ENCODE measurements around the gene NEURL4.
A peak's percentile ranks its signal among the peaks of the same experiment; 100 is the strongest.

Gene NEURL4

DNA sequence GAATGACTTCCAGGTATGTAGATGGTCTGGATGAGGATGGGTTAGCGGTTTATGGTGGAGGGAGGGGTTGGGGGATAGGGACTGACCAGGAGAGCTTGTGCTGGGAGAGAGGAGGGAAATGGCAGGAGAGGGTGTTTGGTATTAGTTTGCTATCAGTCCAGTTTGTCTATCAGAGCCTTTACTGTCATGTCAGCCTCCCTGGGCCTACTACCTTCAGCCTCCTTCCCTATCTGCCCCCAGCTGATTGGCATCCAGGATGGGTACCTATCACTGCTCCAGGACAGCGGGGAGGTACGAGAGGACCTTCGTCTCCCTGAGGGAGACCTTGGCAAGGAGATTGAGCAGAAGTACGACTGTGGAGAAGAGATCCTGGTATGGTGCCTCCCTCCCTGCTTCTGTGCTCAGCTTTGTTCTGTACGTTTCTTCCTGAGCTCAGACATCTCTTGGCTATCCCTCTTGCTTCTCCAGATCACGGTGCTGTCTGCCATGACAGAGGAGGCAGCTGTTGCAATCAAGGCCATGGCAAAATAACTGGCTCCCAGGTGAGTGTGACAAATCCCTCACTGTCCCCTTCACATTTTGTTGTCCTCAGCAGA lies 17.9 kb downstream of the NEURL4 start:
- Mint-ChIP-seq H3K36me3 (ENCODE audit: low read depth) (peaks cover 45% of the 10 kb centered on the region), H3K9me3 (no peaks in the 10 kb centered on the region), H3K27me3 (ENCODE audit: low read depth, poor library complexity) (no peaks in the 10 kb centered on the region), H3K4me1 (peaks cover 59% of the 10 kb centered on the region), H3K27ac (peak overlapping the region; percentile 92), H3K4me3 (peak overlapping the region; percentile 94)
- no peak for DNase-seq
- TF ChIP-seq, protein P1, sequence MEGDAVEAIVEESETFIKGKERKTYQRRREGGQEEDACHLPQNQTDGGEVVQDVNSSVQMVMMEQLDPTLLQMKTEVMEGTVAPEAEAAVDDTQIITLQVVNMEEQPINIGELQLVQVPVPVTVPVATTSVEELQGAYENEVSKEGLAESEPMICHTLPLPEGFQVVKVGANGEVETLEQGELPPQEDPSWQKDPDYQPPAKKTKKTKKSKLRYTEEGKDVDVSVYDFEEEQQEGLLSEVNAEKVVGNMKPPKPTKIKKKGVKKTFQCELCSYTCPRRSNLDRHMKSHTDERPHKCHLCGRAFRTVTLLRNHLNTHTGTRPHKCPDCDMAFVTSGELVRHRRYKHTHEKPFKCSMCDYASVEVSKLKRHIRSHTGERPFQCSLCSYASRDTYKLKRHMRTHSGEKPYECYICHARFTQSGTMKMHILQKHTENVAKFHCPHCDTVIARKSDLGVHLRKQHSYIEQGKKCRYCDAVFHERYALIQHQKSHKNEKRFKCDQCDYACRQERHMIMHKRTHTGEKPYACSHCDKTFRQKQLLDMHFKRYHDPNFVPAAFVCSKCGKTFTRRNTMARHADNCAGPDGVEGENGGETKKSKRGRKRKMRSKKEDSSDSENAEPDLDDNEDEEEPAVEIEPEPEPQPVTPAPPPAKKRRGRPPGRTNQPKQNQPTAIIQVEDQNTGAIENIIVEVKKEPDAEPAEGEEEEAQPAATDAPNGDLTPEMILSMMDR (IDR thresholded peaks at IDR 0.05), result no peak

DNA sequence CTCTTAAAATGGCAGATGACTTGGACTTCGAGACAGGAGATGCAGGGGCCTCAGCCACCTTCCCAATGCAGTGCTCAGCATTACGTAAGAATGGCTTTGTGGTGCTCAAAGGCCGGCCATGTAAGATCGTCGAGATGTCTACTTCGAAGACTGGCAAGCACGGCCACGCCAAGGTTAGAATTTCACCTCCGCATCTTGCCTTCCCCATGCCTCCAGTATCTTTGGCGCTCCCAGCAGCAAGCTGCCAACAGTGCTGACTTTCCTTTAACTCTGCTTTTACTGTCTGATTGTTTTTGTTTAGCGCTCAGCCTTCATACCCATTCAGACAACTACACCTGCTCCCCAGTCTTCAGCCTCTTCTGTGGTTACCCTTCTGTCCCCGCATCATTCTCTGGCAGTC lies 19.5 kb downstream of the NEURL4 start:
- Mint-ChIP-seq H3K27me3 (ENCODE audit: low read depth, poor library complexity) (no peaks in the 10 kb centered on the region), H3K4me1 (peaks cover 57% of the 10 kb centered on the region), H3K27ac (peak overlapping the region; percentile 92), H3K36me3 (ENCODE audit: low read depth) (peaks cover 44% of the 10 kb centered on the region), H3K4me3 (peak overlapping the region; percentile 94), H3K9me3 (no peaks in the 10 kb centered on the region)
- TF ChIP-seq, protein P1 (IDR thresholded peaks at IDR 0.05), result no peak
- no peak for DNase-seq

DNA sequence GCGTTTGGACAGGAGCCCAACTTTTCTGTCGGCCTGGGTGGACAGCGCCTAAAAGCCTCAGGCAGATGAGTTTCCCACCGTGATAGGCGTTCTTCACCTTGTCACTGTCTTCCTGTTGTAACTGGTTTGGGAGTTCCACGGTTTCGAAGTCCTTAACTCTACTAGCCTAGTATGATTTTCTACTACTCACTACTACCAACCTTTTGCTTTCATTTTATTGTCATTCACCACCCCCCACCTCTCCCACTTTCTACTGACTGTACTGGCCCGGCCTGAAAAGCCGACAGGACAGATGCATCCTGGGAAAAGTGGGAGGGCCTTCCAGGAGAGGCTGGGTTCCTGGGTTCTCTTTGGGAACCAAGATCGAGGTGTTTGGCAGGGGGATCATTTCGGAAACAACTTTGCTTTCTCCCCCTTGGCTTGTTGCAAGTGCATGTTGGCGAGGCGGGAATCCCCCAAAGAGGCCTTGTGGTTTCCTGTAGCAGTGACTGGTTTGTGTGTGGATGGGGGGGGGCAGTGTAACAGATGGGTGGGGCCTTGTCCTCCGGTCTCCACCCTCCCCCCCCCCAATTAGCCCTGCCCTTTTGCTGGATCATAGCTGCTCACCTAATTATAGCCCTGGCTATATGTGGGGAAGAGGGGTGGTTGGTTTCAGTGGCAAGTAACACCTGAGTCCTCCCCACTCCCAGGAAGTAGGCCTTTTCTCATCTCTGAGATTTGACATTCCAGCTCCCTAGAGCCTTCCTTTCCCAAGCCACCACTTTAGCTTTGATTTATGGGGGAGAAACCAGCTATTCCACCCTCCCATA lies 20.3 kb downstream of the NEURL4 start:
- H3K36me3 Mint-ChIP-seq (ENCODE audit: low read depth), result peaks cover 40% of the 10 kb centered on the region
- H3K27me3 Mint-ChIP-seq (ENCODE audit: low read depth, poor library complexity), result peaks cover 4% of the 10 kb centered on the region
- peak; percentile 66 for DNase-seq
- H3K4me3 Mint-ChIP-seq, result peak overlapping the region; percentile 94
- peaks cover 49% of the 10 kb centered on the region for H3K4me1 Mint-ChIP-seq
- peaks cover 4% of the 10 kb centered on the region for H3K9me3 Mint-ChIP-seq
- H3K27ac Mint-ChIP-seq, result peak overlapping the region; percentile 98
- TF ChIP-seq, protein P1 (IDR thresholded peaks at IDR 0.05), result no peak

DNA sequence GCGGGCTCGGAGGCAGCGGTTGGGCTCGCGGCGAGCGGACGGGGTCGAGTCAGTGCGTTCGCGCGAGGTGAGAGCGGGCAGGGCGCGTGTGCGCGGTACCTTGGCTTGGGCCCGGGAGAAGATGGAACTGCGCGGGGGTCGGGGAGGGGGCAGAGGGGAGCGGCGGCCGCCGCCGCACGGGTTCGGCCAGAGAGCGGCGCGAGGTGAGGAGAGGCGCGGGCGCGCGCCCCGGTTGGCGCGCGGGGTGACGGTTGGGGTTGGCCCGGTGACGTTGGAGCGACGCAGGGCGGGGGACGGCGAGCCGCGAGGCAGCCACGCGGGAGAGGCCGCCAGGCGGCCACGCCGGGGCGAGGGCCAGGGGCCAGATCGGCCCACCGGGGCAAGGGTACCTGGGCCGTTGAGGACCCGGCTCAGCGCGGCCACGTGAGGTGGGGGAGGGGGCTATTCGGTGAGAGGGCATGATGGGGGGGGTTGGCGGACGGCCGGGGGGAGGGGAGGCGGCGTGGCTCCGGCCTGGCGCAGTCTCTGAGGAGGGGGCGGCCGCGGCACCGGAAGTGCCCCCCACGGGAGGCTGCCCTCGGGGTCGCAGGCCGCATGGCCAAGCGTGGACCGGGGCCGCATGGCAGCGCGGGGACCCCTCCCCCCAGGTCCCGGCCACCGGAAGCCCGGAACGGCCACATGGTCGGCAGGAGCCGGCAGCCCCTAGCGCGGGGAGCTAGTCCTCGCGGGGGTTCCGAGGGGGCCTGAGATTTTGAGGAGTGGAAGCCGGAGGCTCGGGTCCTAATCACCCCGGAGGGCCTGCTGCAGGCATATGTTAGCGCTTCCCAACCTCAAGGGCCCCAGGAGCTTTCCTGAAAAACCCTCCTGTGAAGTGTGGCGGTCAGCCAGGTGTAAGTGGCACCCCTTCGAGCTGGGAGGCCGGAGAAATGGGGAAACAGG lies 21.2 kb downstream of the NEURL4 start:
- peak; percentile 47 for DNase-seq
- H3K27ac Mint-ChIP-seq, result peak overlapping the region; percentile 98
- peaks cover 37% of the 10 kb centered on the region for H3K36me3 Mint-ChIP-seq (ENCODE audit: low read depth)
- peaks cover 4% of the 10 kb centered on the region for H3K9me3 Mint-ChIP-seq
- H3K4me3 Mint-ChIP-seq, result peak overlapping the region; percentile 94
- TF ChIP-seq, protein P1 (IDR thresholded peaks at IDR 0.05), result no peak
- H3K27me3 Mint-ChIP-seq (ENCODE audit: low read depth, poor library complexity), result peaks cover 9% of the 10 kb centered on the region
- peaks cover 40% of the 10 kb centered on the region for H3K4me1 Mint-ChIP-seq

DNA sequence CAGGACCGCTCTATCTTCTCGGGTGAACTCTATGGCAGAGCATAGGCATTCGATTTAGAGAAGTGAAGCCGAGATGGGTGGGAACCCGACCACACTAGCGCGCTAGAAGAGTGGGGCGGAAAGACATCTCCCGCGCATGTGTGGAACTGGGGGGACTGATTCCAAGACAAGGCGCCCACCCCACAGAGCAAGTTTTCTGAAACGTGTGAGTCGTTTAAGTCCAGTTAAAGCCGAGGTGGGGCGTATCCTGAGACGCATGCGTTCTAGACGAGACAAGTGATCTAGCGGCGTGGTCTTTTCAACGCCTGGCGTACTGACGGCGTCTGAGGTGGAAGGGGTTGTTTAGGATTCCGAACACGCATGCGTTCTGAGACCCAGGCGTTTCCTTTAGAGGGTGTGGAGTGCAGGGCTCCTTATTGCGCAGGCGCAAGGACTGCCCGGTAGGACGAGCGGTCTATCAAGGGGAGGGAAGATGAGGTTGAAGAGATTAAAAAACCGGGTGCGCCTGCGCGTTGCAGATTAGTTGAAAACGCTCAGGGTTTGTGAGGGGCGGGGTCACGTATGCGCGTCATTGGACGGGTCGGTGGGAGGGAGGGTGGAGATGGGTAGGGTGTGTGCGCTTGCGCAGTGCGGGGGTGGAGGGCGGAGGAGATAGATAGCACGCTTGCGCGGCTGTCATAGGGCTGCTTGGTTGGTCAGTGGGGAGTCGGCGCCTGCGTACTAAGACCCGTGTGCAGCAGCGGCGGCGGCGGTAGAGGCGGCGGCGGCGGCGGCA lies 22.0 kb downstream of the NEURL4 start, which contains the start of gene EIF5A:
Gene EIF5A (plus strand): TSS at position 718 of the 775 bp plus-strand sequence. CDS start 2,008 bp downstream, outside the sequence.
- peaks cover 4% of the 10 kb centered on the region for H3K9me3 Mint-ChIP-seq
- peak; percentile 100 for DNase-seq
- H3K4me1 Mint-ChIP-seq, result peaks cover 34% of the 10 kb centered on the region
- H3K27me3 Mint-ChIP-seq (ENCODE audit: low read depth, poor library complexity), result peaks cover 9% of the 10 kb centered on the region
- H3K36me3 Mint-ChIP-seq (ENCODE audit: low read depth), result peaks cover 29% of the 10 kb centered on the region
- H3K4me3 Mint-ChIP-seq, result peak within 1 kb of the TSS; percentile 94
- TF ChIP-seq, protein P1 (IDR thresholded peaks at IDR 0.05), result no peak
- peak within 1 kb of the TSS; percentile 99 for H3K27ac Mint-ChIP-seq
